H9 (cell line): ENCODE data around the gene SNN. TPM values are rescaled to one million over a fixed set of nuclear protein-coding genes. Genes with fewer than 3 reads are reported as not detected.
A peak's percentile ranks its signal among the peaks of the same experiment; 100 is the strongest.

Experiments
- DNase-seq: peaks from one replicate; pipeline ENCODE4 v3.0.0-alpha.2; 2017
- H2AFZ ChIP-seq: one replicate; pipeline ENCODE4 v1.6.1; 2013; ENCODE audit warnings: mild to moderate bottlenecking, low read length, control low read depth, moderate library complexity
- H2AK5ac ChIP-seq: 2 replicates; pipeline ENCODE4 v1.6.1; 2013; ENCODE audit warnings: low read length, control low read depth, mixed read lengths; ENCODE audit not compliant: insufficient read length
- H2BK120ac ChIP-seq: one replicate; pipeline ENCODE4 v1.6.1; 2013; ENCODE audit warnings: low read depth, mild to moderate bottlenecking, low read length, control low read depth, inconsistent platforms; ENCODE audit not compliant: poor library complexity, severe bottlenecking
- H2BK12ac ChIP-seq: 2 replicates; pipeline ENCODE4 v1.6.1; 2013; ENCODE audit warnings: low read length, control low read depth, mixed read lengths, low read depth; ENCODE audit not compliant: insufficient read length
- H2BK15ac ChIP-seq: 2 replicates; pipeline ENCODE4 v1.6.1; 2013; ENCODE audit warnings: low read depth, low read length, control low read depth
- H2BK20ac ChIP-seq: one replicate; pipeline ENCODE4 v1.6.1; 2013; ENCODE audit warnings: low read depth, mild to moderate bottlenecking, low read length, control low read depth, inconsistent platforms; ENCODE audit not compliant: poor library complexity, severe bottlenecking
- H2BK5ac ChIP-seq: 2 replicates; pipeline ENCODE4 v1.6.1; 2013; ENCODE audit warnings: low read length, control low read depth, mixed read lengths; ENCODE audit not compliant: insufficient read length
- H3K14ac ChIP-seq: 2 replicates; pipeline ENCODE4 v1.6.1; 2013; ENCODE audit warnings: low read length, control low read depth; ENCODE audit not compliant: insufficient read depth
- H3K18ac ChIP-seq: 2 replicates; pipeline ENCODE4 v1.6.1; 2013; ENCODE audit warnings: low read depth, mild to moderate bottlenecking, mixed read lengths, low read length, control low read depth; ENCODE audit not compliant: insufficient read length
- H3K23ac ChIP-seq: 2 replicates; pipeline ENCODE4 v1.6.1; 2013; ENCODE audit warnings: low read length, control low read depth, mixed read lengths, low read depth; ENCODE audit not compliant: insufficient read length
- H3K23me2 ChIP-seq: 2 replicates; pipeline ENCODE4 v1.6.1; 2013; ENCODE audit warnings: low read depth, mild to moderate bottlenecking, mixed read lengths, low read length, control low read depth; ENCODE audit not compliant: insufficient read length, poor library complexity, severe bottlenecking
- H3K27ac ChIP-seq: 2 replicates; pipeline ENCODE4 v1.5.1; 2013; ENCODE audit warnings: low read length, control low read depth, mixed read lengths, low read depth; ENCODE audit not compliant: insufficient read length
- H3K27me3 ChIP-seq: 2 replicates; pipeline ENCODE4 v1.6.1; 2013; ENCODE audit warnings: low read length, control low read depth, inconsistent platforms; ENCODE audit not compliant: insufficient read depth
- H3K4ac ChIP-seq: 2 replicates; pipeline ENCODE4 v1.6.1; 2013; ENCODE audit warnings: low read depth, mild to moderate bottlenecking, control low read depth, inconsistent platforms, low read length, moderate library complexity
- H3K4me1 ChIP-seq: 2 replicates; pipeline ENCODE4 v1.6.1; 2013; ENCODE audit warnings: low read length, control low read depth, inconsistent platforms; ENCODE audit not compliant: insufficient read depth
- H3K4me2 ChIP-seq: 2 replicates; pipeline ENCODE4 v1.6.1; 2013; ENCODE audit warnings: low read length, control low read depth, mixed read lengths; ENCODE audit not compliant: insufficient read length, insufficient read depth
- H3K56ac ChIP-seq: 2 replicates; pipeline ENCODE4 v1.6.1; 2013; ENCODE audit warnings: low read depth, mild to moderate bottlenecking, mixed read lengths, low read length, control low read depth; ENCODE audit not compliant: insufficient read length
- H3K79me1 ChIP-seq: 2 replicates; pipeline ENCODE4 v1.6.1; 2013; ENCODE audit warnings: low read depth, mild to moderate bottlenecking, moderate library complexity, low read length, control low read depth, inconsistent platforms; ENCODE audit not compliant: insufficient read depth, poor library complexity, severe bottlenecking
- H3K79me2 ChIP-seq: 2 replicates; pipeline ENCODE4 v1.6.1; 2013; ENCODE audit warnings: low read length, control low read depth, inconsistent platforms; ENCODE audit not compliant: insufficient read depth
- H3K9ac ChIP-seq: 2 replicates; pipeline ENCODE4 v1.6.1; 2013; ENCODE audit warnings: low read length, control low read depth, mixed read lengths; ENCODE audit not compliant: insufficient read length; ENCODE audit errors: extremely low read depth
- H3K9me3 ChIP-seq: one replicate; pipeline ENCODE4 v1.6.1; 2013; ENCODE audit warnings: low read depth, low read length, inconsistent platforms; ENCODE audit not compliant: control insufficient read depth
- H3T11ph ChIP-seq: one replicate; pipeline ENCODE4 v1.6.1; 2013; ENCODE audit warnings: mild to moderate bottlenecking, low read length, control low read depth, inconsistent platforms
- H4K20me1 ChIP-seq: one replicate; pipeline ENCODE4 v1.6.1; 2013; ENCODE audit not compliant: control insufficient read depth, insufficient read length, insufficient read depth
- H4K5ac ChIP-seq: 2 replicates; pipeline ENCODE4 v1.6.1; 2013; ENCODE audit warnings: low read depth, mild to moderate bottlenecking, mixed read lengths, low read length, control low read depth; ENCODE audit not compliant: insufficient read length
- H4K8ac ChIP-seq: replicated peaks from 2 replicates; pipeline ENCODE4 v1.6.1; 2013; ENCODE audit warnings: low read length, control low read depth, mixed read lengths, low read depth; ENCODE audit not compliant: insufficient read length
- H4K91ac ChIP-seq: 2 replicates; pipeline ENCODE4 v1.6.1; 2013; ENCODE audit warnings: low read depth, mild to moderate bottlenecking, moderate library complexity, mixed read lengths, low read length, control low read depth; ENCODE audit not compliant: insufficient read length
- H3K27ac Mint-ChIP-seq, 3 experiments: 2 replicates in 2 of 3; 3 replicates in 1 of 3; pipeline ENCODE4 v1.8.0; 2020 to 2021; ENCODE audit warnings: mixed read lengths in 3 of 3, mild to moderate bottlenecking in 1 of 3, moderate library complexity in 1 of 3
- H3K27me3 Mint-ChIP-seq: 2 replicates; pipeline ENCODE4 v1.8.0; 2021; ENCODE audit warnings: low read depth, mild to moderate bottlenecking, moderate library complexity, mixed read lengths
- H3K36me3 Mint-ChIP-seq, 3 experiments: 2 replicates in 2 of 3; 3 replicates in 1 of 3; pipeline ENCODE4 v1.8.0; 2020 to 2021; ENCODE audit warnings: low read depth in 3 of 3, mixed read lengths in 3 of 3; ENCODE audit not compliant: insufficient read depth in 1 of 3
- H3K4me1 Mint-ChIP-seq, 2 experiments: 2 replicates each; pipeline ENCODE4 v1.8.0; 2020; ENCODE audit warnings: mixed read lengths in 2 of 2
- H3K4me3 Mint-ChIP-seq, 2 experiments: 2 replicates in 1 of 2; 3 replicates in 1 of 2; pipeline ENCODE4 v1.8.0; 2020 to 2021; ENCODE audit warnings: mild to moderate bottlenecking in 2 of 2, mixed read lengths in 2 of 2, moderate library complexity in 1 of 2
- H3K9me3 Mint-ChIP-seq, 2 experiments: 2 replicates in 1 of 2; 3 replicates in 1 of 2; pipeline ENCODE4 v1.8.0; 2020; ENCODE audit warnings: mild to moderate bottlenecking in 2 of 2, mixed read lengths in 2 of 2, moderate library complexity in 1 of 2
- CTCF ChIP-seq: fragments of 200-600 bp; sonication (generic); conservative IDR thresholded peaks from 3 replicates; pipeline ENCODE4 v1.8.0; 2021; ENCODE audit warnings: antibody characterized with exemption, mild to moderate bottlenecking
- WGBS: extraction: QIAGEN DNeasy Blood & Tissue Kit; methylation state at CpG from one replicate; pipeline ENCODE4 v1.1.7; 2013; ENCODE audit warnings: missing lambda C conversion rate, low lambda C conversion rate, mixed read lengths; ENCODE audit not compliant: insufficient read length; ENCODE audit errors: extremely low coverage; 5-methylcytosine and 5-hydroxymethylcytosine counted together
- total RNA-seq: library from RNA; stranded (reverse); gene quantifications from 2 replicates; pipeline ENCODE4 v1.2.1, GENCODE V29; 2021

Gene SNN
- total RNA-seq, 1 experiment from 2014 or later, result 44.2 TPM

GRCh38 chr16:11683145-11683544 lies 14.9 kb downstream of the SNN start:
- Histone ChIP-seq H3K27ac (no peak overlapping the region), H2BK15ac (no peak overlapping the region), H4K8ac (no peak overlapping the region), H3K4me1 (no peaks in the 10 kb centered on the region), H3K79me1 (no peaks in the 10 kb centered on the region), H3K56ac (no peak overlapping the region), H3K23ac (no peak overlapping the region), H3K9ac (no peak overlapping the region), H2BK120ac (no peak overlapping the region), H4K91ac (no peak overlapping the region), H3K23me2 (no peaks in the 10 kb centered on the region), H3K27me3 (no peaks in the 10 kb centered on the region), H3K4me2 (no peak overlapping the region), H2AK5ac (no peak overlapping the region), H4K20me1 (no peaks in the 10 kb centered on the region), H3K9me3 (no peaks in the 10 kb centered on the region), H3K18ac (no peak overlapping the region), H3K14ac (no peak overlapping the region), H2AFZ (no peak overlapping the region), H4K5ac (no peak overlapping the region), H3T11ph (no peak overlapping the region), H3K4ac (no peak overlapping the region), H3K79me2 (no peaks in the 10 kb centered on the region), H2BK20ac (no peak overlapping the region), H2BK5ac (no peak overlapping the region), H2BK12ac (no peak overlapping the region)
- Mint-ChIP-seq H3K9me3 (no peaks in the 10 kb centered on the region), H3K36me3 (peaks cover 7 to 59% (median 44%) of the 10 kb centered on the region in 3 experiments; a peak in 5 of 7 replicates), H3K27ac (peak overlapping the region in 1 of 3 experiments; percentile 59; a peak in 1 of 7 replicates), H3K27me3 (no peaks in the 10 kb centered on the region), H3K4me3 (no peak overlapping the region), H3K4me1 (peaks cover 0 to 6% of the 10 kb centered on the region in 2 experiments; a peak in 3 of 4 replicates)
- no peak for DNase-seq
- no peak for TF ChIP-seq CTCF
- WGBS, result no CpG with 5 or more reads among the region's 11 CpGs
